GM18951 (cell line): ENCODE measurements around the gene MRPS15.
A peak's percentile ranks its signal among the peaks of the same experiment; 100 is the strongest.
"Not testable (repeated sequence)": the region's sequence is repeated elsewhere in the genome, so short reads cannot be mapped to it uniquely, and the experiment has no call there.

Source experiments
- POLR2A ChIP-seq: IDR thresholded peaks from 4 replicates; pipeline ENCODE4 v1.6.1; 2011; ENCODE audit warnings: mild to moderate bottlenecking; ENCODE audit not compliant: insufficient read length, insufficient read depth; ENCODE audit errors: extremely low read depth
- in situ Hi-C: fragments of 300-500 bp; cut with MboI; formaldehyde crosslinking; loops from one replicate; pipeline ENCODE4 v1.12.0; 2022; ENCODE audit warnings: low sequenced_read_pairs, mixed read lengths, inconsistent platforms; ENCODE audit not compliant: unreplicated experiment

Gene MRPS15

GRCh38 chr1:36463803-36464604 is at the start of gene MRPS15:
Gene MRPS15, minus strand, starts transcription at chr1:36464384. Its CDS starts 109 bp downstream, at chr1:36464275.
- peak; percentile 92 for TF ChIP-seq POLR2A
- in situ Hi-C loops = no loop called here

- no peak for TF ChIP-seq POLR2A
- in situ Hi-C loops = no loop called here
Measured at GRCh38 chr1:36512842-36513241, 48.7 kb upstream of the MRPS15 start.

- in situ Hi-C loops = no loop called here
Measured at GRCh38 chr1:36511804-36512798, 47.9 kb upstream of the MRPS15 start.

GRCh38 chr1:36511220-36511619 is 47.0 kb upstream of the MRPS15 start:
- in situ Hi-C loops = not testable (repeated sequence)

More at GRCh38 chr1:36511804-36512798, 47.9 kb upstream of the MRPS15 start:
- no peak for TF ChIP-seq POLR2A

- in situ Hi-C loops = no loop called here
- TF ChIP-seq POLR2A = no peak
Measured at GRCh38 chr1:36510418-36510817, 46.2 kb upstream of the MRPS15 start.

- TF ChIP-seq POLR2A = no peak
- in situ Hi-C loops = no loop called here
Measured at GRCh38 chr1:36508257-36508656, 44.1 kb upstream of the MRPS15 start.

GRCh38 chr1:36506276-36506920 is 42.2 kb upstream of the MRPS15 start:
- no peak for TF ChIP-seq POLR2A
- in situ Hi-C loops = no loop called here

GRCh38 chr1:36503733-36504132 is 39.5 kb upstream of the MRPS15 start:
- in situ Hi-C loops = no loop called here
- no peak for TF ChIP-seq POLR2A

- in situ Hi-C loops = no loop called here
- no peak for TF ChIP-seq POLR2A
Measured at GRCh38 chr1:36503159-36503558, 39.0 kb upstream of the MRPS15 start.

- in situ Hi-C loops = no loop called here
- no peak for TF ChIP-seq POLR2A
Measured at GRCh38 chr1:36502616-36503015, 38.4 kb upstream of the MRPS15 start.

- in situ Hi-C loops = not testable (repeated sequence)
Measured at GRCh38 chr1:36501911-36502310, 37.7 kb upstream of the MRPS15 start.

- in situ Hi-C loops = no loop called here
Measured at GRCh38 chr1:36497207-36497606, 33.0 kb upstream of the MRPS15 start.

GRCh38 chr1:36494971-36495370 is 30.8 kb upstream of the MRPS15 start:
- in situ Hi-C loops = no loop called here
- no peak for TF ChIP-seq POLR2A

More at GRCh38 chr1:36497207-36497606, 33.0 kb upstream of the MRPS15 start:
- TF ChIP-seq POLR2A = no peak
